ENCODE results near the gene ZNF212. TPM values are rescaled to one million over a fixed set of nuclear protein-coding genes. Genes with fewer than 3 reads are reported as not detected.
"Not testable (repeated sequence)": the region's sequence is repeated elsewhere in the genome, so short reads cannot be mapped to it uniquely, and the experiment has no call there.

ZNF212 gene
- total RNA-seq, 1 experiment from 2014 or later: 18.6 TPM

DNA sequence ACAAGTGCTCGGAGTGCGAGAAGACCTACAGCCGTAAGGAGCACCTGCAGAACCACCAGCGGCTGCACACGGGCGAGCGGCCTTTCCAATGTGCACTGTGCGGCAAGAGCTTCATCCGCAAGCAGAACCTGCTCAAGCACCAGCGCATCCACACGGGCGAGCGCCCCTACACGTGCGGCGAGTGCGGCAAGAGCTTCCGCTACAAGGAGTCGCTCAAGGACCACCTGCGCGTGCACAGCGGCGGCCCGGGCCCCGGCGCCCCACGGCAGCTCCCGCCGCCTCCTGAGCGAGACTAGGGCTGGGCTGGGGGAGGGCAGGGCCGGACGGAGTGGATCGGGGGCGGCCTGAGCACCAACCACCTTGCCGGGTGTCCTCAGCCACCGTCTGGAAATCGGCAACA lies 15.1 kb upstream of the ZNF212 start:
- BruUV-seq (replicated peaks): no TSS peak
- ChIA-PET POLR2A (no interaction called here), CTCF (no interaction called here)
- Histone ChIP-seq H3K4me3 (ENCODE audit: low read depth, low read length) (no peak overlapping the region), H3K36me3 (ENCODE audit: control insufficient read depth, insufficient read depth, low read length) (no peaks in the 10 kb centered on the region; the same call in 1 of the 2 replicates), H3K9me3 (no peaks in the 10 kb centered on the region), H3K4me1 (no peaks in the 10 kb centered on the region), H3K27me3 (replicated peaks; ENCODE audit: control insufficient read depth, insufficient read depth, low read length) (no peaks in the 10 kb centered on the region)
- TF ChIP-seq, protein P1, sequence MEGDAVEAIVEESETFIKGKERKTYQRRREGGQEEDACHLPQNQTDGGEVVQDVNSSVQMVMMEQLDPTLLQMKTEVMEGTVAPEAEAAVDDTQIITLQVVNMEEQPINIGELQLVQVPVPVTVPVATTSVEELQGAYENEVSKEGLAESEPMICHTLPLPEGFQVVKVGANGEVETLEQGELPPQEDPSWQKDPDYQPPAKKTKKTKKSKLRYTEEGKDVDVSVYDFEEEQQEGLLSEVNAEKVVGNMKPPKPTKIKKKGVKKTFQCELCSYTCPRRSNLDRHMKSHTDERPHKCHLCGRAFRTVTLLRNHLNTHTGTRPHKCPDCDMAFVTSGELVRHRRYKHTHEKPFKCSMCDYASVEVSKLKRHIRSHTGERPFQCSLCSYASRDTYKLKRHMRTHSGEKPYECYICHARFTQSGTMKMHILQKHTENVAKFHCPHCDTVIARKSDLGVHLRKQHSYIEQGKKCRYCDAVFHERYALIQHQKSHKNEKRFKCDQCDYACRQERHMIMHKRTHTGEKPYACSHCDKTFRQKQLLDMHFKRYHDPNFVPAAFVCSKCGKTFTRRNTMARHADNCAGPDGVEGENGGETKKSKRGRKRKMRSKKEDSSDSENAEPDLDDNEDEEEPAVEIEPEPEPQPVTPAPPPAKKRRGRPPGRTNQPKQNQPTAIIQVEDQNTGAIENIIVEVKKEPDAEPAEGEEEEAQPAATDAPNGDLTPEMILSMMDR (IDR thresholded peaks at IDR 0.05; ENCODE audit: insufficient read depth in 1 of 2, low read depth in 1 of 2, low read length in 1 of 2, severe bottlenecking in 1 of 2, unreplicated experiment in 1 of 2): no peak
- Mint-ChIP-seq H3K27me3 (ENCODE audit: insufficient read depth, unreplicated experiment) (no peaks in the 10 kb centered on the region), H3K9me3 (ENCODE audit: unreplicated experiment) (no peaks in the 10 kb centered on the region), H3K36me3 (ENCODE audit: insufficient read depth, unreplicated experiment) (peaks cover 50% of the 10 kb centered on the region), H3K27ac (ENCODE audit: unreplicated experiment) (no peak overlapping the region), H3K4me1 (ENCODE audit: low read depth, unreplicated experiment) (no peaks in the 10 kb centered on the region), H3K4me3 (ENCODE audit: unreplicated experiment) (no peak overlapping the region)
- intact Hi-C loops (cut with micrococcal nuclease; ENCODE audit: unreplicated experiment): no loop called here
- no peak for DNase-seq

DNA sequence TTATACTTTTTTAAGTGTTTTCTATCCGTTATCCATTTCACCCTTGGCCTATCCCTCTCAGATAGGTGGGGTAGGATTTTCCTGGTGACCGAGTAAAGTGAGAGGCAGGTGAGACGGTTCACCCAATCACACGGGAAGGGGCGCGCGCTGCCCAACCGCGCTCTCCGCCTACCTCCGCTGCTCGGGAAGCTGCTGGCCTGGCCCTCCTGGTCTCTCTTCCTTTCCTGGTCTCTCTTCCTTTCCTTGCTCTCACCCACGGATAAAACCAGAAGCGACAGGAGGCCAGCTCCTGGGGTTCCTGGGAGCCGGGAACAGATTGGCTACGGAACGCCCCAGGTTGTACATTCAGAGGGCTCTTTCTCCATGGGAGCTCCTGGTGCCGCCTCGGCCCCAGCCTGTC lies 14.3 kb upstream of the ZNF212 start:
- ChIA-PET CTCF (interaction anchor here (0.7 kb wide), 1 partner anchor 8 kb away, joined by 3 read pairs; no protein-coding TSS in a partner anchor), POLR2A (no interaction called here)
- H3K27me3 Mint-ChIP-seq (ENCODE audit: insufficient read depth, unreplicated experiment): no peaks in the 10 kb centered on the region
- Histone ChIP-seq H3K9me3 (no peaks in the 10 kb centered on the region), H3K4me1 (no peaks in the 10 kb centered on the region), H3K36me3 (ENCODE audit: control insufficient read depth, insufficient read depth, low read length) (no peaks in the 10 kb centered on the region; the same call in 1 of the 2 replicates), H3K4me3 (ENCODE audit: low read depth, low read length) (no peak overlapping the region), H3K27me3 (replicated peaks; ENCODE audit: control insufficient read depth, insufficient read depth, low read length) (no peaks in the 10 kb centered on the region)
- H3K4me1 Mint-ChIP-seq (ENCODE audit: low read depth, unreplicated experiment): no peaks in the 10 kb centered on the region
- TF ChIP-seq, protein P1 (IDR thresholded peaks at IDR 0.05; ENCODE audit: insufficient read depth in 1 of 2, low read depth in 1 of 2, low read length in 1 of 2, severe bottlenecking in 1 of 2, unreplicated experiment in 1 of 2): no peak
- H3K27ac Mint-ChIP-seq (ENCODE audit: unreplicated experiment): no peak overlapping the region
- no peak for DNase-seq
- no TSS peak for BruUV-seq (replicated peaks)
- intact Hi-C loops (cut with micrococcal nuclease; ENCODE audit: unreplicated experiment): no loop called here
- no peaks in the 10 kb centered on the region for H3K9me3 Mint-ChIP-seq (ENCODE audit: unreplicated experiment)
- H3K36me3 Mint-ChIP-seq (ENCODE audit: insufficient read depth, unreplicated experiment): peaks cover 55% of the 10 kb centered on the region
- H3K4me3 Mint-ChIP-seq (ENCODE audit: unreplicated experiment): no peak overlapping the region

DNA sequence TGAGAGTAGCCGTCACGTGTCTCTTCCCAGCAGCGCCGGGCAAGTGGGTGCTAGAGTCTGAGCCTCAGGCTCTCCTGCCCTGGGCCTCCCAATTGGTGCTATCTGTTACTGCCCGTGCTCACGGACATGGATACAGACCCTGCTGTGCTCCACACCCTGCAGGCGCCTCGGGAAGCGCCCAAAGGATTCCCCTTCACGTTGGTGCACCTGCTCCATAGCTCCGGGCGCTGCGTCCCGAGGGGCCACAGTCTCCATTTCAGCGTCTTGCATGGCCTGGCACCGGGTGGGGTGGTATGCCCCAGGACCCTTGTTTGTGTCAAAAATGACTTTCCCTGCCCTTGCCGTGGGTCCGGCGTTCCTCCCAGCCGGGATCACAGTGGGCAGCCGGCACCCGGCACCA lies 13.8 kb upstream of the ZNF212 start:
- BruUV-seq (replicated peaks): no TSS peak
- POLR2A ChIA-PET: no interaction called here

DNA sequence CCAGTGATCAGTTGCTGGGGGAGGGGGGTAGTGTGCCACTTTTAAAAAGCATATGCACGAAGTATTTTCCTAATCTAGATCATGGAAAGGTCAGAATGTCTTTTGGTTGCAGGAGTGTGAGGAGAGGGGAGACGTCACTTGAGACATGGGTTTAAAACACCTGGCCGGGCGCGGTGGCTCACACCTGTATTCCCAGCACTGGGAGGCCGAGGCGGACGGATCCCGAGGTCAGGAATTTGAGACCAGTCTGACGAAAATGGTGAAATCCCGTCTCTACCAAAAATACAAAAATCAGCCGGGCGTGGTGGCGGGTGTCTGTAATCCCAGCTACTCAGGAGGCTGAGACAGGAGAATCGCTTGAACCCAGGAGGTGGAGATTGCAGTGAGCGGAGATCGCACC lies 13.1 kb upstream of the ZNF212 start:
- H3K4me3 Mint-ChIP-seq (ENCODE audit: unreplicated experiment); H3K27me3 Mint-ChIP-seq (ENCODE audit: insufficient read depth, unreplicated experiment); DNase-seq; H3K4me1 ChIP-seq; intact Hi-C loops (cut with micrococcal nuclease; ENCODE audit: unreplicated experiment); H3K27ac Mint-ChIP-seq (ENCODE audit: unreplicated experiment); H3K4me3 ChIP-seq (ENCODE audit: low read depth, low read length); H3K36me3 ChIP-seq (ENCODE audit: control insufficient read depth, insufficient read depth, low read length); POLR2A ChIA-PET; H3K27me3 ChIP-seq (replicated peaks; ENCODE audit: control insufficient read depth, insufficient read depth, low read length); CTCF ChIA-PET; H3K9me3 Mint-ChIP-seq (ENCODE audit: unreplicated experiment); BruUV-seq (replicated peaks); H3K4me1 Mint-ChIP-seq (ENCODE audit: low read depth, unreplicated experiment); H3K9me3 ChIP-seq: not testable (repeated sequence)
- H3K36me3 Mint-ChIP-seq (ENCODE audit: insufficient read depth, unreplicated experiment): peaks cover 58% of the 10 kb centered on the region

More for the DNA sequence above, 13.8 kb upstream of the ZNF212 start:
- Mint-ChIP-seq H3K9me3 (ENCODE audit: unreplicated experiment) (no peaks in the 10 kb centered on the region), H3K36me3 (ENCODE audit: insufficient read depth, unreplicated experiment) (peaks cover 60% of the 10 kb centered on the region), H3K27ac (ENCODE audit: unreplicated experiment) (no peak overlapping the region), H3K4me1 (ENCODE audit: low read depth, unreplicated experiment) (no peaks in the 10 kb centered on the region), H3K4me3 (ENCODE audit: unreplicated experiment) (no peak overlapping the region), H3K27me3 (ENCODE audit: insufficient read depth, unreplicated experiment) (no peaks in the 10 kb centered on the region)
- H3K4me1 ChIP-seq: no peaks in the 10 kb centered on the region
- intact Hi-C loops (cut with micrococcal nuclease; ENCODE audit: unreplicated experiment): no loop called here
- H3K27me3 ChIP-seq (replicated peaks; ENCODE audit: control insufficient read depth, insufficient read depth, low read length): no peaks in the 10 kb centered on the region
- CTCF ChIA-PET: interaction anchor here (0.7 kb wide), 1 partner anchor 8 kb away, joined by 3 read pairs; no protein-coding TSS in a partner anchor
- no peaks in the 10 kb centered on the region; the same call in 1 of the 2 replicates for H3K36me3 ChIP-seq (ENCODE audit: control insufficient read depth, insufficient read depth, low read length)
- TF ChIP-seq, protein P1 (IDR thresholded peaks at IDR 0.05; ENCODE audit: insufficient read depth in 1 of 2, low read depth in 1 of 2, low read length in 1 of 2, severe bottlenecking in 1 of 2, unreplicated experiment in 1 of 2): no peak
- no peak for DNase-seq
- no peaks in the 10 kb centered on the region for H3K9me3 ChIP-seq
- H3K4me3 ChIP-seq (ENCODE audit: low read depth, low read length): no peak overlapping the region
